DMS153 treated with DMSO at 0.1 percent for 48 hours (cell line): Measurements from ENCODE around the gene MALT1.

Experiments
- DNase-seq: peaks from one replicate; lab custom pipeline; 2025; ENCODE audit not compliant: unreplicated experiment; lab: John Stamatoyannopoulos, UW

MALT1 gene

GRCh38 chr18:58802959-58803358, 131.7 kb downstream of the MALT1 start:
- DNase-seq, result no peak

- no peak for DNase-seq
Measured at GRCh38 chr18:58803978-58804377, 132.7 kb downstream of the MALT1 start.
